Panc1 (cell line): ENCODE measurements around the gene GLTP. TPM values are rescaled to one million over a fixed set of nuclear protein-coding genes. Genes with fewer than 3 reads are reported as not detected.
"Not testable (repeated sequence)": the region's sequence is repeated elsewhere in the genome, so short reads cannot be mapped to it uniquely, and the experiment has no call there.

Experiments
- ATAC-seq: fragments of 200-7000 bp; cut with Tn5 transposase; 2 replicates; pipeline ENCODE4 v1.9.1; 2020; ENCODE audit warnings: mild to moderate bottlenecking, moderate library complexity
- BruUV-seq: library from RNA; stranded (reverse); fragments of 400-500 nt; replicated peaks from 2 replicates; lab custom pipeline; 2021; lab: Mats Ljungman, UMichigan
- CTCF ChIA-PET: fragments of 300-600 bp; sonication (Branson Sonifier 250); formaldehyde crosslinking; loops from one replicate; lab custom pipeline; 2022; ENCODE audit warnings: antibody characterized with exemption; lab: Charles Lee
- POLR2A ChIA-PET: fragments of 300-600 bp; sonication (Branson Sonifier 250); formaldehyde crosslinking; loops from one replicate; lab custom pipeline; 2022; ENCODE audit warnings: antibody characterized with exemption; lab: Charles Lee
- DNase-seq: peaks from one replicate; pipeline ENCODE4 v3.0.0-alpha.2; 2010; ENCODE audit warnings: low read depth, low spot score
- H3K27ac ChIP-seq: 2 replicates; pipeline ENCODE4 v1.5.1; 2011; ENCODE audit warnings: mild to moderate bottlenecking, low read length, inconsistent platforms
- H3K27me3 ChIP-seq: fragments of 200-500 bp; sonication (Bioruptor generic); 2 replicates; pipeline ENCODE4 v1.6.0; 2014; ENCODE audit warnings: low read length, inconsistent platforms; ENCODE audit not compliant: control insufficient read depth, insufficient read depth
- H3K36me3 ChIP-seq: fragments of 200-500 bp; sonication (Bioruptor generic); 2 replicates; pipeline ENCODE4 v1.5.1; 2014; ENCODE audit warnings: inconsistent platforms, mild to moderate bottlenecking, low read length, moderate library complexity; ENCODE audit not compliant: control insufficient read depth, insufficient read depth
- H3K4me1 ChIP-seq: 2 replicates; pipeline ENCODE4 v1.5.1; 2011; ENCODE audit warnings: inconsistent platforms, mild to moderate bottlenecking, low read length, moderate library complexity; ENCODE audit not compliant: control insufficient read depth, insufficient read depth
- H3K4me3 ChIP-seq, 2 experiments: 2 replicates each; pipeline ENCODE4 v1.5.1; 2011 to 2012; ENCODE audit warnings: low read depth in 2 of 2, low read length in 2 of 2, mild to moderate bottlenecking in 2 of 2, inconsistent platforms in 1 of 2, moderate library complexity in 1 of 2
- H3K9me3 ChIP-seq: fragments of 200-500 bp; sonication (Bioruptor generic); 2 replicates; pipeline ENCODE4 v1.5.1; 2014; ENCODE audit warnings: low read depth, mild to moderate bottlenecking, inconsistent platforms, low read length, moderate library complexity; ENCODE audit not compliant: control insufficient read depth, insufficient read depth
- POLR2AphosphoS5 ChIP-seq: IDR thresholded peaks from 2 replicates; pipeline ENCODE4 v1.6.1; 2012; ENCODE audit warnings: mild to moderate bottlenecking, low read depth, low read length, moderate library complexity
- SIN3A ChIP-seq: IDR thresholded peaks from 2 replicates; pipeline ENCODE4 v1.6.1; 2012; ENCODE audit warnings: low read depth, mild to moderate bottlenecking, low read length, moderate library complexity, borderline replicate concordance; ENCODE audit not compliant: insufficient read depth
- TCF7L2 ChIP-seq: IDR thresholded peaks from 2 replicates; pipeline ENCODE4 v1.6.1; 2011; ENCODE audit warnings: mild to moderate bottlenecking, low read depth, low read length, inconsistent platforms
- in situ Hi-C: cut with HindIII; loops from 2 replicates; pipeline ENCODE4 v1.10.0; 2016; ENCODE audit warnings: low sequenced_read_pairs, low pct_unique_long_range_greater_than_20kb
- intact Hi-C: fragments of 100-400 bp; cut with micrococcal nuclease; formaldehyde crosslinking; loops from one replicate; pipeline ENCODE4 v1.10.0; 2022; ENCODE audit not compliant: unreplicated experiment
- total RNA-seq: library from RNA; stranded (reverse); gene quantifications from one replicate; pipeline ENCODE4 v1.2.1, GENCODE V29; 2021; ENCODE audit not compliant: unreplicated experiment
- TF ChIP-seq, protein P1 (sequence below): fragments of 450-650 bp; IDR thresholded peaks from 2 replicates; pipeline ENCODE4 v1.5.1; 2017; ENCODE audit warnings: mild to moderate bottlenecking
- TF ChIP-seq, protein P2 (sequence below), 2 experiments: IDR thresholded peaks; 2 replicates each; pipeline ENCODE4 v1.6.1; 2011 to 2012; ENCODE audit warnings: low read depth in 2 of 2, control low read depth in 1 of 2, low read length in 1 of 2, mild to moderate bottlenecking in 1 of 2, moderate library complexity in 1 of 2; ENCODE audit not compliant: insufficient read depth in 1 of 2

GLTP gene
- total RNA-seq, 1 experiment from 2014 or later = 24.8 TPM

DNA sequence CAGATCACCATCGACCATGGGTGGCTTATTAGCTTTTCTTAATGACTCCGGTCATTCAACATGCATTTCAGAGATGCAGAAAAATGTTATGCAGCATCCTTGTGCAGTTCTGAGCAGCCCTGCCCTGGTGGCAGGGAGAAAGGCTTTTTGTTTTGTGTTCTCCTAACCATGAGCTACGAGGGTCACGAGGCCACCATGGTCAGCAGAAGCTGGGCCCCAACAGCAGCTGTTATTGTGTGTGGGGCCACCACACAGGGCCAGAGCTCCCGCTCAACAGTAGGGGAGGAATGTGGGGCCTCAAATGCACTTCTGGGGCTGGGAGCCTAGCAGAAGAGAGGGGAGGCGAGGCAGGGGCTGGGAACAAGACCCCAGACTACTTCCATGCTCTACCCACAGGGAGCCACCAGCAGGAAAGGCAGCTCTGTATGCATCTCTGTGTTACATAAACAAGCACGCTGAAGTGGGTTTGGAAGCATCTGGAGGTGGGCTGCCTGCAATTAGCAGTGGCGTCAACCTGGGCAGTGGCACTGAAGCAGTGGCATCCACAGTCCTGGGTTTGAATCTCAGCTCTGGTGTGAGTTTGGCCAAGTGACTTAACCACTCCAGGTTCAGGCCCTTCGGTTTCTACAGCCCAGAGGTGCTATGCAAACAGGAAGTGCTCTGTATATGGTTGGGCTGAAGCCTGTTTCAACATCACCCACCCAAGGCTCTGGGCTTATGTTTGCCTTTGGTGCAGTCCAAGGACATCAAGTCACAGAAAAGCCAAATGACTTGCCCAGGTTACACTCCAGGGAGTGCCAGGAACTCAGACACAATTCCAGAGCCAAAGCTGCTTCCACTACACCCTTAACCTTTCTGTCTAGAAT is 16.3 kb downstream of the GLTP start:
- no peaks in the 10 kb centered on the region for H3K27me3 ChIP-seq
- no peak overlapping the region for H3K27ac ChIP-seq
- no TSS peak for BruUV-seq
- no peak overlapping the region for H3K4me3 ChIP-seq
- intact Hi-C loops = no loop called here
- POLR2A ChIA-PET = no interaction called here
- in situ Hi-C loops = no loop called here
- DNase-seq (no peak), ATAC-seq (no peak)
- no peak for TF ChIP-seq SIN3A
- TF ChIP-seq TCF7L2 = no peak
- TF ChIP-seq, protein P1, sequence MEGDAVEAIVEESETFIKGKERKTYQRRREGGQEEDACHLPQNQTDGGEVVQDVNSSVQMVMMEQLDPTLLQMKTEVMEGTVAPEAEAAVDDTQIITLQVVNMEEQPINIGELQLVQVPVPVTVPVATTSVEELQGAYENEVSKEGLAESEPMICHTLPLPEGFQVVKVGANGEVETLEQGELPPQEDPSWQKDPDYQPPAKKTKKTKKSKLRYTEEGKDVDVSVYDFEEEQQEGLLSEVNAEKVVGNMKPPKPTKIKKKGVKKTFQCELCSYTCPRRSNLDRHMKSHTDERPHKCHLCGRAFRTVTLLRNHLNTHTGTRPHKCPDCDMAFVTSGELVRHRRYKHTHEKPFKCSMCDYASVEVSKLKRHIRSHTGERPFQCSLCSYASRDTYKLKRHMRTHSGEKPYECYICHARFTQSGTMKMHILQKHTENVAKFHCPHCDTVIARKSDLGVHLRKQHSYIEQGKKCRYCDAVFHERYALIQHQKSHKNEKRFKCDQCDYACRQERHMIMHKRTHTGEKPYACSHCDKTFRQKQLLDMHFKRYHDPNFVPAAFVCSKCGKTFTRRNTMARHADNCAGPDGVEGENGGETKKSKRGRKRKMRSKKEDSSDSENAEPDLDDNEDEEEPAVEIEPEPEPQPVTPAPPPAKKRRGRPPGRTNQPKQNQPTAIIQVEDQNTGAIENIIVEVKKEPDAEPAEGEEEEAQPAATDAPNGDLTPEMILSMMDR = no peak
- no peaks in the 10 kb centered on the region for H3K9me3 ChIP-seq
- CTCF ChIA-PET = interaction anchor here (0.7 to 1.4 kb wide), 3 partner anchors 11 to 13 kb away, joined by 3 to 4 read pairs (median 3); no protein-coding TSS in a partner anchor
- H3K4me1 ChIP-seq = no peaks in the 10 kb centered on the region
- no peaks in the 10 kb centered on the region for H3K36me3 ChIP-seq

DNA sequence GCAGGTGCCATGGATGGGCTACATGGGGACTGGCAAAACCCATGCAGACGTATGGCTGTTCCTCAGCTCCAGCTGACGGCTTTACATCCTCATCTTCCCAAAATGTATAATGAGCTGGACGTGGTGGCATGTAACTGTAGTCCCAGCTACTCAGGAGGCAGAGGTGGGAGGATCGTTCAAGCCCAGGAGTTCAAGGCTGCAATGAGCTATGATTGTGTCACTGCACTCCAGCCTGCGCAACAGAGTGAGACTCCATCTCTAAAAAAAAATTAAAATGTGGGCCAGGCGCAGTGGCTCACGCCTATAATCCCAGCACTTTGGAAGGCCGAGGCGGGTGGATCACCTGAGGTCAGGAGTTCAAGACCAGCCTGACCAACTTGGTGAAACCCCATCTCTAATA is 17.9 kb downstream of the GLTP start:
- H3K27me3 ChIP-seq, DNase-seq, H3K4me1 ChIP-seq, H3K9me3 ChIP-seq, H3K4me3 ChIP-seq, POLR2A ChIA-PET, CTCF ChIA-PET, H3K27ac ChIP-seq, intact Hi-C loops, ATAC-seq, BruUV-seq, in situ Hi-C loops, H3K36me3 ChIP-seq: not testable (repeated sequence)

DNA sequence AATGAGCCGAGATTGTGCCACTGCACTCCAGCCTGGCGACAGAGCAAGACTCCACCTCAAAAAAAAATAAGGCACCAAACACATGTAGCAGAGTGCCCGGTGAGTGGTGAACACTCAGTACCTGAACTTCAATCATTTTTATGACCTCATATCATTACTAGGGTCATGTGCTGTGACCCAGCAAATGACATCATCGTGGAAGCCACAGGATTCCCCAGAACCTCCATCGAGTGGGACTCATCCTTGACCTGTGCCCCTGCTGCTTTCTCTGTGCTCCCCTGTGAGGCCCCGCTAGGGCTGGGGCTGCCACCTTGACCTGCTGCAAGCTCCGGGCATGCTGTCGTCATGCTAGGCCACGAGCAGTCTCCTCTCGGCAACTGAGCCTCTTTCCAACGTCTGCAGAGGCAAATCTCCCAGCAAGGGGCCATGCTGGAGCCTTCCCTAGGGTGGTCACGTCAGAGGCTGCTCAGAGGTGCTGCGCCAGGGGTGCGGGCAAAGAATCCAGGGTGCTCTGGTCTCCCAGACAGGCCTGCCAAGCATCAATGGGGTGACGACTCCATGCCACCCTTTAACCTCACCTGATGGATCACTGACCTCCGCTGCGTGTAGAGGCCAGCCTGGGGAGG is 18.5 kb downstream of the GLTP start:
- Histone ChIP-seq H3K36me3 (no peaks in the 10 kb centered on the region), H3K9me3 (no peaks in the 10 kb centered on the region), H3K4me3 (no peak overlapping the region), H3K27ac (no peak overlapping the region), H3K27me3 (no peaks in the 10 kb centered on the region), H3K4me1 (no peaks in the 10 kb centered on the region)
- in situ Hi-C loops (no loop called here), intact Hi-C loops (no loop called here)
- TF ChIP-seq, protein P1 = no peak
- TF ChIP-seq TCF7L2 = no peak
- TF ChIP-seq, protein P2, sequence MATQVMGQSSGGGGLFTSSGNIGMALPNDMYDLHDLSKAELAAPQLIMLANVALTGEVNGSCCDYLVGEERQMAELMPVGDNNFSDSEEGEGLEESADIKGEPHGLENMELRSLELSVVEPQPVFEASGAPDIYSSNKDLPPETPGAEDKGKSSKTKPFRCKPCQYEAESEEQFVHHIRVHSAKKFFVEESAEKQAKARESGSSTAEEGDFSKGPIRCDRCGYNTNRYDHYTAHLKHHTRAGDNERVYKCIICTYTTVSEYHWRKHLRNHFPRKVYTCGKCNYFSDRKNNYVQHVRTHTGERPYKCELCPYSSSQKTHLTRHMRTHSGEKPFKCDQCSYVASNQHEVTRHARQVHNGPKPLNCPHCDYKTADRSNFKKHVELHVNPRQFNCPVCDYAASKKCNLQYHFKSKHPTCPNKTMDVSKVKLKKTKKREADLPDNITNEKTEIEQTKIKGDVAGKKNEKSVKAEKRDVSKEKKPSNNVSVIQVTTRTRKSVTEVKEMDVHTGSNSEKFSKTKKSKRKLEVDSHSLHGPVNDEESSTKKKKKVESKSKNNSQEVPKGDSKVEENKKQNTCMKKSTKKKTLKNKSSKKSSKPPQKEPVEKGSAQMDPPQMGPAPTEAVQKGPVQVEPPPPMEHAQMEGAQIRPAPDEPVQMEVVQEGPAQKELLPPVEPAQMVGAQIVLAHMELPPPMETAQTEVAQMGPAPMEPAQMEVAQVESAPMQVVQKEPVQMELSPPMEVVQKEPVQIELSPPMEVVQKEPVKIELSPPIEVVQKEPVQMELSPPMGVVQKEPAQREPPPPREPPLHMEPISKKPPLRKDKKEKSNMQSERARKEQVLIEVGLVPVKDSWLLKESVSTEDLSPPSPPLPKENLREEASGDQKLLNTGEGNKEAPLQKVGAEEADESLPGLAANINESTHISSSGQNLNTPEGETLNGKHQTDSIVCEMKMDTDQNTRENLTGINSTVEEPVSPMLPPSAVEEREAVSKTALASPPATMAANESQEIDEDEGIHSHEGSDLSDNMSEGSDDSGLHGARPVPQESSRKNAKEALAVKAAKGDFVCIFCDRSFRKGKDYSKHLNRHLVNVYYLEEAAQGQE (IDR thresholded peaks at IDR 0.05; ENCODE audit: insufficient read depth in 1 of 2, low read depth in 2 of 2, low read length in 1 of 2) = no peak
- TF ChIP-seq POLR2AphosphoS5 = no peak
- TF ChIP-seq SIN3A = no peak
- ChIA-PET POLR2A (no interaction called here), CTCF (interaction anchor here (0.6 kb wide), 1 partner anchor 313 kb away, joined by 9 read pairs; no protein-coding TSS in a partner anchor)
- no peak for DNase-seq
- no TSS peak for BruUV-seq
- ATAC-seq = no peak
